Loucy (cell line): ENCODE results near the gene TSC22D3.

ENCODE experiments used
- H2AFZ ChIP-seq: fragments of 200-600 bp; sonication (generic); 2 replicates; pipeline ENCODE4 v1.6.0; 2016; ENCODE audit warnings: antibody characterized with exemption, mild to moderate bottlenecking, low read length, moderate library complexity
- H3F3A ChIP-seq: fragments of 200-600 bp; 2 replicates; pipeline ENCODE4 v1.6.0; 2016; ENCODE audit warnings: antibody characterized with exemption, low read depth, mild to moderate bottlenecking
- H3K27me3 ChIP-seq: fragments of 200-600 bp; sonication (generic); 2 replicates; pipeline ENCODE4 v1.6.1; 2014; ENCODE audit warnings: low read length, mild to moderate bottlenecking; ENCODE audit not compliant: insufficient read depth, poor library complexity, severe bottlenecking
- H3K36me3 ChIP-seq: fragments of 200-600 bp; sonication (generic); 2 replicates; pipeline ENCODE4 v1.6.1; 2016; ENCODE audit warnings: low read length; ENCODE audit not compliant: insufficient read depth
- H3K4me1 ChIP-seq: fragments of 200-600 bp; sonication (generic); 2 replicates; pipeline ENCODE4 v1.5.1; 2014; ENCODE audit warnings: low read length, mild to moderate bottlenecking; ENCODE audit not compliant: insufficient read depth, poor library complexity, severe bottlenecking
- H3K4me2 ChIP-seq: fragments of 200-600 bp; sonication (generic); 2 replicates; pipeline ENCODE4 v1.6.0; 2014; ENCODE audit warnings: antibody characterized with exemption, low read length, low read depth, mild to moderate bottlenecking; ENCODE audit not compliant: poor library complexity, severe bottlenecking
- H3K4me3 ChIP-seq: fragments of 200-600 bp; sonication (generic); 2 replicates; pipeline ENCODE4 v1.5.1; 2014; ENCODE audit warnings: low read length, mild to moderate bottlenecking, mixed read lengths; ENCODE audit not compliant: poor library complexity, severe bottlenecking
- H3K79me2 ChIP-seq: fragments of 200-600 bp; sonication (generic); 2 replicates; pipeline ENCODE4 v1.6.1; 2014; ENCODE audit warnings: low read length; ENCODE audit not compliant: insufficient read depth
- H3K9ac ChIP-seq: fragments of 200-600 bp; sonication (generic); 2 replicates; pipeline ENCODE4 v1.6.0; 2014; ENCODE audit warnings: mild to moderate bottlenecking, low read depth, low read length, moderate library complexity; ENCODE audit not compliant: poor library complexity, severe bottlenecking
- H3K9me2 ChIP-seq: fragments of 200-600 bp; sonication (generic); replicated peaks from 2 replicates; pipeline ENCODE4 v1.6.1; 2016; ENCODE audit warnings: low read depth, low read length, mixed read lengths
- H3K9me3 ChIP-seq: fragments of 200-600 bp; sonication (generic); 2 replicates; pipeline ENCODE4 v1.6.1; 2014; ENCODE audit warnings: mild to moderate bottlenecking, antibody characterized with exemption, low read length, low read depth; ENCODE audit not compliant: insufficient read depth
- H4K20me1 ChIP-seq: fragments of 200-600 bp; sonication (generic); 2 replicates; pipeline ENCODE4 v1.6.0; 2014; ENCODE audit warnings: antibody characterized with exemption, low read length, mild to moderate bottlenecking; ENCODE audit not compliant: insufficient read depth, poor library complexity, severe bottlenecking
- CTCF ChIP-seq: fragments of 200-600 bp; sonication (generic); conservative IDR thresholded peaks from 2 replicates; pipeline ENCODE4 v1.5.1; 2014; ENCODE audit warnings: mild to moderate bottlenecking, antibody characterized with exemption, low read length
- EZH2phosphoT487 ChIP-seq: fragments of 200-600 bp; IDR thresholded peaks from 2 replicates; pipeline ENCODE4 v1.6.1; 2018; ENCODE audit warnings: antibody characterized with exemption, mild to moderate bottlenecking, moderate library complexity, borderline replicate concordance

Gene TSC22D3

GRCh38 chrX:107760304-107761077 is 15.1 kb downstream of the TSC22D3 start:
- TF ChIP-seq EZH2phosphoT487 (no peak), CTCF (no peak)
- Histone ChIP-seq H3K4me3 (no peak overlapping the region), H3K27me3 (no peaks in the 10 kb centered on the region), H3K36me3 (0 out of 2 replicates have a peak, but pooled peaks cover 6% of the 10 kb centered on the region), H3K4me1 (peaks cover 9% of the 10 kb centered on the region), H2AFZ (no peak overlapping the region), H4K20me1 (no peaks in the 10 kb centered on the region), H3K9me2 (no peaks in the 10 kb centered on the region), H3K4me2 (no peak overlapping the region), H3F3A (no peaks in the 10 kb centered on the region), H3K9ac (no peak overlapping the region), H3K9me3 (no peaks in the 10 kb centered on the region), H3K79me2 (no peaks in the 10 kb centered on the region)

- H4K20me1 ChIP-seq = no peaks in the 10 kb centered on the region
- TF ChIP-seq CTCF (no peak), EZH2phosphoT487 (no peak)
Measured at GRCh38 chrX:107758231-107758766, 17.3 kb downstream of the TSC22D3 start.

GRCh38 chrX:107755721-107756120 is 19.9 kb downstream of the TSC22D3 start:
- H3K79me2 ChIP-seq = no peaks in the 10 kb centered on the region
- H4K20me1 ChIP-seq = no peaks in the 10 kb centered on the region
- H3K36me3 ChIP-seq = 0 out of 2 replicates have a peak, but pooled peaks cover 6% of the 10 kb centered on the region
- no peak overlapping the region for H3K4me2 ChIP-seq
- no peaks in the 10 kb centered on the region for H3K27me3 ChIP-seq
- H3K9me3 ChIP-seq = no peaks in the 10 kb centered on the region
- H3K4me3 ChIP-seq = no peak overlapping the region
- TF ChIP-seq CTCF = no peak
- TF ChIP-seq EZH2phosphoT487 = no peak
- no peaks in the 10 kb centered on the region for H3F3A ChIP-seq
- H3K4me1 ChIP-seq = peaks cover 7% of the 10 kb centered on the region
- no peak overlapping the region for H3K9ac ChIP-seq
- no peaks in the 10 kb centered on the region for H3K9me2 ChIP-seq
- no peak overlapping the region for H2AFZ ChIP-seq

More at GRCh38 chrX:107758231-107758766, 17.3 kb downstream of the TSC22D3 start:
- no peaks in the 10 kb centered on the region for H3K9me2 ChIP-seq
- H3K4me2 ChIP-seq = no peak overlapping the region
- no peaks in the 10 kb centered on the region for H3K9me3 ChIP-seq
- peaks cover 7% of the 10 kb centered on the region for H3K4me1 ChIP-seq
- no peak overlapping the region for H2AFZ ChIP-seq
- H3K4me3 ChIP-seq = no peak overlapping the region
- H3K9ac ChIP-seq = no peak overlapping the region
- no peaks in the 10 kb centered on the region for H3F3A ChIP-seq
- 0 out of 2 replicates have a peak, but pooled peaks cover 6% of the 10 kb centered on the region for H3K36me3 ChIP-seq
- no peaks in the 10 kb centered on the region for H3K27me3 ChIP-seq
- no peaks in the 10 kb centered on the region for H3K79me2 ChIP-seq
